T-helper 22 cell (primary cell): Measurements from ENCODE around the gene FNDC3B.
"Not testable (repeated sequence)": the region's sequence is repeated elsewhere in the genome, so short reads cannot be mapped to it uniquely, and the experiment has no call there.

Experiments used
- DNase-seq: peaks from one replicate; pipeline ENCODE4 v3.0.0-alpha.2; 2020; ENCODE audit warnings: low read depth

Gene FNDC3B

DNA sequence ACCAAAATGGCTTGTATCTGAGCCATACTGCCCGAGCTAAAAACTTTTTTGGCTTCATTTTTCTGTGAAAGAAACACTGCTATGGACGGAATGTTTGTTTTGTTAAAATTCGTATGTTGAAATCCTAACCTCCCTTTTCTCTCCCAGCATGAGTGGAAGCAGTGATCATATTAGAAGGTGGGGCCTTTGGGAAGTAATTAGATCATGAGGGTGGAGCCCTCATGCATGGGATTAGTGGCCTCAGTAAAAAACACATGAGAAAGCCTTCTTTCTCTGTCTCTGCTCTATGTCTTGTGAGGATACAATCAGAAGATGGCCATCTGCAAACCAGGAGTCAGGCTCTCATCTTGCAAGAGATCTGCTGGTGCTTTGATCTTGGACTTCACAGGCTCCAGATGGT is 7.4 kb upstream of the FNDC3B start:
- no peak for DNase-seq

DNA sequence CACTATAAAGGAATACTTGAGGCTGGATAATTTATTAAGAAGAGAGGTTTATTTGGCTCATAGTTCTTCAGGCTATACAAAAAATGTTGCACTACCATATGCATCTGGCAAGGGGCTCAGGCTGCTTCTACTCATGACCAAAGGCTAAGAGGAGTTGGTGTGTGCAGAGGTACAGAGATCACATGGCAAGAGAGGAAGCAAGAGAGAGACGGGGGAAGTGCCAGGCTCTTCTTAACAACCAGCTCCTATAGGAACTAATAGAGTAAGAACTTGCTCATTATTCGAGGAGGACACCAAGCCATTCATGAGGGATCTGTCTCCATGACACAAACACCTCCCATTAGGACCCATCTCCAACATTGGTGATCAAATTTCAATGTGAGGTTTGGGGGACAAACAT is 6.0 kb upstream of the FNDC3B start:
- DNase-seq: no peak

DNA sequence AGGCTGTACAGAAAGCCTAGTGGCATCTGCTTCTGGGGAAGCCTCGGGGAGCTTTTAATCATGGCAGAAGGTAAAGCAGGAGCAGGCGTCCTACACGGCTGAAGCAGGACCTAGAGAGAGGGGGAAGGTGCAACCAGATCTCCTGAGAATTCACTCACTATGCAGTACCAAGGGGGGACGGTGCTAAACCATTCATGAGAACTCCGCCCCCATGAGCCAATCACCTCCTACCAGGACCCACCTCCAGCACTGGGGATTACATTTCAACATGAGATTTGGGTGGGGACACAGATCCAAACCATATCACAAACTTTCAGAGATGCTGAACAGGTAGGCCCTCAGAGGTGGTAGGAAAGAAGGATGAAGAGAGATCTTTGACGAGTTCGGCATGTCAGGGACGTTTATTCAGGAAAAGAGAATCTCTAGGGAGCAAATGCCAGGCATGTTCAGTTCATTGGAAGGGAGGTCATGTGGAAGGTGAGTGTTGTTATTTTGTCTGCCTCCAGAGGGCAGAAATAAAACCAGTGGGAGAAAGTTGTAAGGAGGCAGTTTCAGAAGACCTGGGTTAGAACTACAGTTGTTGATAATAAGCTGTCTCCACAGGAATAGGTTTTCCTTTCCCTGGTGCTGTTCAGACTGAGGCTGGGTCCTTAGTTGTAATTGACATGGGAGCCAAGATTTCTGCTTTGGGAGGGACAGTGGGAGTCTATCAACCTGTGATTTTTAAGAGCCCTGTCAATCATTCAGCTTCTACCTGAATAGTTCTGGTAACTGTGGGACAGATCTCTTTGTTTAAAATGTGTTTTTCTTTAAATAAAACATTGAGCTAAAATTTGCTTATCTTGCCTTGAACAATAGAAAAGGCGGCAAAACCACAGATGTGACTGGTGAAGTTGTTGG is 4.3 kb upstream of the FNDC3B start:
- no peak for DNase-seq

DNA sequence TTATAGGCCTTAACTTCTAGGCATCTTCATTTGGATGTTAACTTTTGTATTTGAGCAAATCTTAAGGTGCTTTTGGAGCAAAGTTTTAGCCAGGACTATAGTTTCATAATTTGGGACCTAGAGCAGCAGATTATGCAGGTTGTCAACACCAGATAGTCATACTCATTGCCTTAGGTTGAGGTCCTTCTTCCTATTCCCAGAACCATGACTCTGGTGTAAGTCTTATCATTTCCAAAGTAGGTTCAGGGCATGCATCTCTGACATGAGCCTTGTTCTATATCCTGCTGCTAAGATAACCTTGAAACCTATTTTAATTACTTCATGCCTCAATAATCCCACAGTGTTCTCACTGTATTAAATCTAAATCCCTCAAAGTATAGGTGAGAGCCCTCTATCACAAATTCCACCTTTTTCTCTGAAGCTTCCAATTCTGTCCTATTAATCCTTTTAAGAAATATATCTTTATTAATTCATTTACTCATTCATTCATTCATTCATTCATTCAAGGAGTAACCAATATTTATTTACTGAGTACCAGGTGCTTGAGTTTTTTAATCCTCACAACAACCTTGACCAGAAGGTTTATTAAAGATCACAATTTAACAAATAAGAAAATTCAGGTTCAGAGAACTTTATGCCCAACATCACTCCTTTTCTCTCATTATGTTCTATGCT is 2.7 kb upstream of the FNDC3B start:
- DNase-seq: no peak

DNA sequence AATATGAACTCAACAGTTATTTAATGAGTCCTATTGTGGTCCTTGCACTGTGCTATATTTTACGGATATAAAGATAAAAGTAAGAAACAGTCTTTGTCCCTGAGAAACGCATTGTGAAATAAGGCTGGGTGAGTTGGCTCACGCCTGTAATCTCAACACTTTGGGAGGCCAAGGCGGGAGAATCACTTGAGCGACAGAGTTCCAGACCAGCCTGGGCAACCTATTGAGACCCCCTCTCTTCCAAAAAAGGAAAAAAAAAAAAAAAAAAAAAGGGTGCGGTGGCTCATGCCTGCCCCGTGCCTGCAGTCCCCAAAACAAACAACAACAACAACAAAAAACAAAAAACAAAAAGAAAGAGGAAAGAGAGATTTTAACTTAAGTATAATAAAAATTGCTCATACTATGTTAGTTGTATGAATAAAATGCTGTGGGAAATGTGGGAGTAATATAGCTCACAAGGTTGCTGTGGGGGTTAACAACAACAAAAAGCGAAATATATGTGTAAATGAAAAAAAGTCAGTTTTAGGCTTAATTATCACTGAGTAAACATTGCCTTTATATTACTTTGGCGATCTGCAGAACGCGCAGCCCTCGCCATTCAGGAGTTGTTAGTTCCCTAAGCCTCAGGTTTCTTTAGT is 461 bp upstream of the FNDC3B start:
- DNase-seq: no peak

DNA sequence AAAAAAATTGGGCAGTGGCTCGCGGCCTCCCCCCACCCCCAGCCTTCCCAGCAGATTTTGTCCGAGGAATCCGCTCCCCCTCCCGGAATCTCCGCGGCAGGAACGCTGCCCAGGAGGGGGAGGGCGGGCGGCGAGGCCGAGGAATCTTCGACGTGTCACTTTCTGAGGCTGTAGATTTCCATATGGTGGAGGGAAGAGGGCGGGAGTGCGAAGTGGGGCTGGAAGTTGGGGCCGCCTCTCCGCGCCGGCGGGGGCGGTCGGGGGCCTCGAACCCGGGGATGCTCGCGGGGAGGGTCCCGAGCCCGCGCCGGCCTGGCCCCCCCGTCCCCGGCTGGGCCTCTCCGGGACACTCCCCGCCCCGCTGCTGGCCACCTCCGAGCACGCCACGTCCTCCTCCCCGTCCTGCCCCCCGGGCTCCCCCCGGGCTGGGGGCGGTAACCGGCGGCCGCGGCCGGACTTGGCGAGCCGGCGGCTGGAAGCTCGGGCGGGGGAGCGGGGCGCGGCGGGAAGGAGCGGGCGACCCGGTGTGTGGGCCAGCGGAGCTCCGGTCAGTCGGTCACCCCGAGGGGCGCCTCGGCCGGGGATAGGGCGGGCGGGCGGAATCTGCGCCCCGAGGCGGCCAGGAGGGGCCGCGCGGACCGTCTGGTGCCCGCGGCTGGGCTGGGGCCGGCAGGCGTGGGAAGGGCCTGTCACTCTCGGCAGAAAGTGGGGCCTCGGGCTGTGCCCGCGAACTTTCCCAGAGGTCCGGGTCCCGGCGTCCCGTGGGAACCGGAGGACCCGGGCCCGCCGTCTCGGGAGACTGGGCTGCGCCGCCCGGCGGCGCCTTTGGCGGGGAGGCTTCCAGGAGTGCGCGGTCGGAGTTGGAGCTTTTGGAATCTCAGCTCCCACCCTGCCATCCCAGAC is 951 bp downstream of the FNDC3B start:
- DNase-seq: peak; percentile 19

DNA sequence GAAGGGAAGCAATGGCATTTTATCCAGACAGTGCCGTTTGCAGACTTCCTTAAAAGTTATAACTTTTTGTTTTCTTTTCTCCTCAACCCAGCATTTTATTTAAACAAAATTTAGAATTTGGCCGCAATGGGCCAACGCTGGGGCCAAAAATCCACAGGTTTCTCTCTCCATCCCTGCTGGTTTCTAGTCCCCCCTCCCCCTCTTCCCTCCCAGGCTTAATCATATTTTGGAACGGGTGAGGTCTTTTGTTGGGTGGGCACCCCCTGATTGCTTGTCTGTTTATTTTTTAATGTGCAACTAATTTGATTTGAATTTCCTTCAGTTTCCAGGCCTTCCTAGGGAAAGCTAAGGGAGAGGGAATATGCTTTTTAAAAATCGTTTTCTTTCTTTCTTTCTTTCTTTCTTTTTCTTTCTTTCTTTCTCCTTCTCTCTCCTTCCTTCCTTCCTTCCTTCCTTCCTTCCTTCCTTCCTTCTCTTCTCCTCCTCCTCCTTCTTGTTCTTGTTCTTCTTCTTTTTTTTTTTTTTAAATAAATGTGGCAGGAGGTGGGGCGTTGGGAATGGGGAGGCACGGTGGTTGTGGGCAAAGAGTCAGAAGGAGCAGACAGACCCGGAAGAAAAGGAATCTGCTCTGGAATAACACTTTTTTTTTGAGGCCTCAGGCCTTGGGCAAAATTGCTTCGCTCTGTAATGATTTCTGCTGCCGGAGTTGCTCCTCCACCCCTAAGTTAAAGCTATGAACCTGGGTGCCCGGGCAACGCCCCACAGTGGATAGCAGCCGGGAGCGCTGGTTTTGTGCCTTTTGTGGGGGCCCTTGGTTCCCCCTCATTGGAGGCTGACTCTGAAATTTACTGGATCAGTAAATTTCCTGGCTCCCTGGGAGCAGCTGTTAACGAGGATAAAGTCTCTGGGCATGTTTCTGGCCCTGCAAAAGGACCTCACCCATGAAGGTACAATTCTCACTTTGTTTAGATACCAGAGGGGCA is 1.9 kb downstream of the FNDC3B start:
- no peak for DNase-seq

DNA sequence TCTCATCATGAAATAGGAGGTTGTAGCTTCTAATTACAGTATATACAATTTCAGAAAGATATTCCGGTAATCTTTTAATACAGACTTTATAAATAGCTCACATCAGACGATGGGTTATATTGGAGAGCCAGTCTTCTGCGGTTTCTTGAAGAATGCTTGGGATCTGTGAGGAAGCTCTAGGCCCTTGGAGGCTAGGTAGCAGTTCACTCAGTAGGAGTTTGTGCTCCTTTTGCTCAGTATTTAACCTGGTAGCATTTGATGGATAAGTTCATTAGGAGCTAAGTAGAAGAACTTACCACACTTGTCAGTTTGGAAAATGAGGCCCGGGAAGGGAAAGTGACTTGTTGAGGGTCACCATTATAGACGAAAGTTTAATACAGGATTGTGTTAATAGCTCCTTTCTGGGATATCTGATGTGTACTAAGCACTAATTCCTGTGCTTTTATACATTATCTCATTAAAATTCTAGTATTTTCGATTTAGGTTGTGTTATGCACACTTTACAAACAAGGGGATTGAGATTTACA is 2.8 kb downstream of the FNDC3B start:
- DNase-seq: no peak

DNA sequence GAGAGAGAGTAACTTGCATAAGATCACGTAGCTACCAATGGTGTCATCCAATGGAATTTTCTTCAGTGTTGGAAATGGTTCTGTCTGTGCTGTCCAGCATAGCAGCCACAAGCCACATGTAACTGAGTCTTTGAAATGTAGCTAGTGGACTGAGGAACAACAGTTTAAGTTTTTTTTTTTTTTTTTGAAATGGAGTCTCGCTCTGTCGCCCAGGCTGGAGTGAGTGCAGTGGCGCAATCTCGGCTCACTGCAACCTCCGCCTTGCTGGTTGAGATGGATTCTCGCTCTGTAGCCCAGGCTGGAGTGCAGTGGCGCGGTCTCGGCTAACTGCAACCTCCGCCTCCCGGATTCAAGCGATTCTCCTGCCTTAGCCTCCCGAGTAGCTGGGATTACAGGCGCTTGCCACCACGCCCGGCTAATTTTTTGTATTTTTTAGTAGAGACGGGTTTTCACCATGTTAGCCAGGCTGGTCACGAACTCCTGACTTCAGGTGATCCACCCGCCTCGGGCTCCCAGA is 3.3 kb downstream of the FNDC3B start:
- not testable (repeated sequence) for DNase-seq

DNA sequence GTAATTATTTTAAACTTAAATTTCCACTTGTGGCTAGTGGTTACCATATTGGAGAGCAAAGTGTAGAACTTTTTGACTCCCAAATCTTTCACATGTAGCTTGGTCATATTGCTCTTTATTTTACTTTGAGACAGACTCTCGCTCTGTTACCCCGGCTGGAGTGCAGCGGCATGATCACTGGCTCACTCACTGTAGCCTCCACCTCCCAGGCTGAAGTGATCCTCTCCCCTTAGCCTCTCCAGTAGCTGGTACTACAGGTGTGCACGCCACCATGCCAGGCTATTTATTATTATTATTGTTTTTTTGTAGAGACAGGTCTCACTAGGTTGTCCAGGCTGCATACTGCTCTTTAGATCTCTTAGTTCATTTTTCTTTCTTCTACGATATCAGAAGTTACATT is 3.9 kb downstream of the FNDC3B start:
- no peak for DNase-seq

DNA sequence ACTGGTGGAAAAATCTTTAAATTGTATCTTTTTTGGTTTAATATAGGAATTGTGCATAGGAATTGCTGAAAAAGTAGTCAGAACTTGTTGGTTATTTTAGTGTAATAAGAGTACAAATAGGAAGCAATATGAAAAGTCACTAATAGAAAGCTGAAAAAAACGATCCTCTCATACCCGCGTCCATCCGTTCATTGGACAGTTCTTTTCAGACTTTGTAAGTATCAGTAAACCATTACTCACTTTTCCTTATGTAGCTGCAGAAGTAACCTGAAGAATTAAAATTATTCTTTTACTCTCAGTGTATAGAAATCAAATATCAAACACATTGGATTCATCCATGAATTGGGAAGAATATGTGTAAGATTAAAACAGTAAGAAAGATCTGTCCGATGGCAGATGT is 4.4 kb downstream of the FNDC3B start:
- DNase-seq: no peak

DNA sequence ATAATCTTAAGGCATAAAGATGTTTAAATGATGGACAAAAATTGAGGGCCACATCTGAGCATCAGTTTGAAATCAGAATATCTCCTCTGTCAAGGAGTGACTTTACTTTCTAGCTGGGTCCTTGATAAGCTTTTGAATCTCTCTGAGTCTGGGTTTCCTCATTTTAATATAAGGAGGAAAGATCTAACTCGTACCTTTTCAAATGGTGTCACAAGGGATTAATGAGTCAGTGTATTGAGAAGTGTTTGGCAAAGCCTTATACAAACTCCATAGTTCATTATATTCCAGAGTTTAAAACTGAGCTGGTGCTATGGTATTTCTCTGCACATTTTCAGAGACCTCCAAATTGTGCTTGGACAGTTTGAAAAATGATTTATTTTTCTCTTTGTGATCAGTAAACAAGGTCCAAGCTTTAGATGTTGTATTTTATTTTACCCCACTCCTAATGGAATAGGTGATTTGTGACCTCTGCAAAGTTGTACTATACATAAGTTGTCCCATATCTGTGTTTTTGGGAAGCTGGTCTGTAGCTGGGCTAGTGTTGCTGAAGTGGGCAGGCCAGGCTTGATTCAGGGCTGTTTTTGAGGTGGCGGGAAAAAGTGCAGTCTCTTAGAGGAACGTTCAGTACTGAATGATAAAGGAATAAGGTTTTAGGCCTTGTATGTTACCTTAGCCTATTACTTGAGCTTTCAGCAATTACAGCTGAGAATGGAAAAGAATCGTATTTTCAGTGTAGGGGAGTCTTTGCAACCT is 5.6 kb downstream of the FNDC3B start:
- no peak for DNase-seq

DNA sequence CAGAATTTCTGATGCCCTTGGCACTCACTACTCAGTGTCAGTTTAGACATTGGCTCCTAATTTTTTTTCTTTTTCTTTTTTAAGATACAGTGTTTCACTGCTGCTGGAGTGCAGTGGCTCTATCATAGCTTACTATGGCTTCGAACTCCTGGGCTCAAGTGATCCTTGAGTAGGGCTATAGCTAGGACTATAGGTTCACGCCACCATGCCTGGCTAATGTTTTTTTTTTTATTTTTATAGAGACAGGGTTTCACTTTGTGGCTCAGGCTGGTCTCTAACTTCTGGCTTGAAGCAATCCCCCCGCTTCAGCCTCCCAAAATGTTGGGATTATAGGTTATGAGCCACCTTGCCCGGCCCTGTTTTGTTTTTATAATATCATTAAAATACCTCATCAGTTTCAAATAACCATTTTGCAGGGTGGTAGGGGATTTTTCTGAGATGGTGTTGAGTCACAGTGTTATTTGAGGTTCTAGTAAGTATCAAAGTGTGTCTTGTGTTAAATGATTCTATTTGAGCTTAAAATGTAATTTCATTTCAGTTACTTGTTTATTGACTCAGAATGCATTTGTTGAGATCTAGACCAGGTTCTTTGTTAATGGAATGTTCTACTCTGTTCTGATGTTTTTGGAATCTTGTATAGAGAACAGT is 7.0 kb downstream of the FNDC3B start:
- DNase-seq: no peak

DNA sequence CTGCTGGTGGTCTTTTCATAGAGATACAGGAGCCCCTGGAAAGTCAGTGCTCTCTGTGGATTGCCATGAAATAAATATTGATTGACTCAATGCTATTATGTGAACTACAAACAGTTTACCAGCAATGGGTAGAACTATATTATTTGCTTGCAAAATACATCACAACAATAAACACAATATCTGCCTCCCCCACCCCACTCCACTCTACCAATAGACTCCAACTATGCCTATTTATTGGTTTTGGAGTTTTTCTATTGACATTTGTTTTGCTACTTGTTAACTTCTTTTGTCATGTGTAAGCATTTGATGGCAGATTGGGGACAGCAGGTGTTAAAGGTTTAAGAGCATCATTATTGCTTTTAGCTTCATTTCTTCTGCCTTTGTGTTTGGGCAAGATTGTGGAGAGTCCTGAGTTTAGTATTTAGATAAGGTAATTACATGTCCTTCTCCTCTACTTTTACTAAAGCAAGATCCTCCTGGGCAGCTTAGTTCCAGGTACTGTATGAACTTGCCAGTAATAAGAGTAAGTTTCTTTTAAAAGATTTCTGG is 8.3 kb downstream of the FNDC3B start:
- DNase-seq: no peak

DNA sequence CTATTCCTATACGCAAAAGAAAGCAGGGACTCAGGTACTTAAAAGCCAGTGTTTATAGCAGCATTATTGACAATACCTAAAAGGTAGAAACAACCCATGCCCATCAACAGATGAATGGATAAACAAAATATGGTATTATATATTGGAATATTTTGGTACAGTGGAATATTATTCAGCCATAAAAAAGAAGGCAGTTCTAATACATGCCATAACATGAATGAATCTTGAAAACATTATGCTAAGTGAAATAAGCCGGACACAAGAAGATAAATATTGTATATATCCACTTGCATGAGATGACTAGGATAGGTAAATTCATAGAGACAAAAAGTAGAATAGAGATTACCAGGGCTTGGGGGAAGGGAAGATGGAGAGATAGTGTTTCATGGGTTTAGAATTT is 9.2 kb downstream of the FNDC3B start:
- DNase-seq: no peak

DNA sequence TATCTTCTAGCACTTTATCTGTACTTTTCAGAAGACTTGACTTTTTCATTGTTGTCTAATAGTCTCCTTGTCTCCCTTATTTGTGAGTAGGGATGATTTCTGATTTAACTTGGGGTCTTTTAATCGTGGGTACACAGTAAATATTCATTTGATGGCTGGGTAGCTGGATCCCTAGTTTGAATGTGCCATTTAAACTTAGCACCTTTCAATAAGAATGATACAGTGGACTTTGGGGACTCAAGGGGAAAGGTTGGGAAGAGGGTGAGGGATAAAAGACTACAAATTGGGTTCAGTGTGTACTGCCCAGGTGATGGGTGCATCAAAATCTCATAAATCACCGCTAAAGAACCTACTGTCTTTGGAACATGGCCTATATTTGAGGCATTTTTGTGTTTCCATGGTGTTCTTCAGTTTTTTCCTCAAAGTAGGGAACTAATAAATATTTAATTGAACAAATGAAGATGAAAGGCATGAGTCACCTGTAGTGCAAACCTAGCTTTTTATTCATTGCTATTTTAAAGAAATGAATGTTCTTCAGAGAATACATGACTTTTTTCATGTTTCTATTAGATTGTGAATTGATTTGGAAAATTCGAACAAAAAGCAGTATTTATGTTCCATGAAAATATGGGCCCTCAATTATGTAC is 12.1 kb downstream of the FNDC3B start:
- DNase-seq: no peak

DNA sequence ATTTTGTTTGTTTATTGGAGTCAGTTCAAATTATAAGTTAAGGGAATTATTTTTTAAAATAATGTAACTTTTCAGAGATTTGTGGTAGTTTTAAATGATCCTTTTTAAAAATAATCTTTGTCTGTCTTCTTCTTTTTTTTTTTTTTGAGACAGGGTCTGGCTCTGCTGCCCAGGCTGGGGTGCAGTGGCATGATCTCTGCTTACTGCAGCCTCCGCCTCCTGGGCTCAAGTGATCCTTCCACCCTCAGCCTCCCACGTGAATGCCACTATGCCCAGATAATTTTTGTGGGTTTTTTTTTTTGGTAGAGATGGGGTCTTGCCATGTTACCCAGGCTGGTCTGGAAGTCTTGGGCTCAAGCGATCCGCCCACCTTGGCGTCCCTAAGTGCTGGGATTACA is 12.6 kb downstream of the FNDC3B start:
- no peak for DNase-seq

DNA sequence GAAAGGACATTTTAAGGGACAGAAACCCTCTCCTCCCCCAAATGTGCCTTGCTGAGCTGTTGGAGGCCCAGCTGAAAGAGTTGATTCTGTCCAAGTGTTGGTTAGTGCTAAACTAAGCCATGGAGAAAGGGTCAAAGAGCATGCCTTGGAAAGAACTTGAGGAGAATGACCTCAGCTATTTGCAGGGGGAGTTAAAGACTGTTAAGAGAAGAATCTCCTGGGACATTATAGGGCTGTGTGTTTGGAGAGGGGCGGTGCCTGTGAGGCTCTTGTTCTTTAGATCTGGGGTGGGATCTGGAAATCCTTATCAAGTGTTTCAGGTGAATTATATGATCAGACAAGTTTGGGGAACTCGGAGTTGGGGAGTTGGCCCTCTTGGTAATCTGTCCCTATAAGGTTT is 13.0 kb downstream of the FNDC3B start:
- DNase-seq: no peak
